DMS153 (cell line): ENCODE measurements around the gene MYO1F.
"Not testable (repeated sequence)": the region's sequence is repeated elsewhere in the genome, so short reads cannot be mapped to it uniquely, and the experiment has no call there.

Source experiments
- DNase-seq: peaks from one replicate; lab custom pipeline; 2025; lab: John Stamatoyannopoulos, UW

The MYO1F gene

DNA sequence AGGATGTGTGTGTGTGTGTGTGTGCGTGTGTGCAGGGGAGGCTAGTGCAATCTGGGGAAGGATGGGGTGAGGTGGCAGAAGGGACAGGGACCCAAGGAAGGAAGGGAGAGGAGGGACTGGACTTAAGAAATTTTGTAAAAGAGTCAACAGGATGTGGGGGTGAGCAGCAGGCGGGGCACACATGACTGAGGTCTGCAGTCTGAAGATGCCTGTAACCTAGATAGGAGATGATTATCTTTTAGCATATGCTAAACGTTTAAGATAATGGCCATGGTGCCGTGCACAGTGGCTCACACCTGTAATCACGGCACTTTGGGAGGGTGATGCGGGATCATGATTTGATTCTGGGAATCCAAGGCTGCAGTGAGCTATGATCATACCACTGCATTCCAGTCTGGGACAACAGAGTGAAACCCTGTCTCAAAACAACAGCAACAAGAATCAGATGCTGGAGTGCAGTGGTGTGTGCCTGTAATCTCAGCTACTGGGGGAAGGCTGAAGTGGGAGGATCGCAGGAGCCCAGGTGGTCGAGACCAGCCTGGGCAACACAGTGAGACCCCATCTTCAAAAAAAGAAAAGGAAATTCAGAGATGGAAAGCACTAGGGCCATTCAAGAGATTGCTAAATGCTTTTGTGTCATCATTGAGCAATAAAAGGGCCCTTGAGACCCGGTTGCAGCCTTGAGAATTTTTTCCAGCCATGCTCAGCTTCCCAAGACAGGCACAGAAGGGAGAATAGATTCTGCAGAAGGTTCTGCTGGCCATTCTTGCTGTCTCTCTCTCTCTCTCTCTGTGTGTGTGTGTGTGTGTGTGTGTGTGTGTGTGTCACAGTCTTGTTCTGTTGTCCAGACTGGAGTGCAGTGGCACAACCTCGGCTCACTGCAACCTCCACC is 59.4 kb downstream of the MYO1F start:
- no peak for DNase-seq

DNA sequence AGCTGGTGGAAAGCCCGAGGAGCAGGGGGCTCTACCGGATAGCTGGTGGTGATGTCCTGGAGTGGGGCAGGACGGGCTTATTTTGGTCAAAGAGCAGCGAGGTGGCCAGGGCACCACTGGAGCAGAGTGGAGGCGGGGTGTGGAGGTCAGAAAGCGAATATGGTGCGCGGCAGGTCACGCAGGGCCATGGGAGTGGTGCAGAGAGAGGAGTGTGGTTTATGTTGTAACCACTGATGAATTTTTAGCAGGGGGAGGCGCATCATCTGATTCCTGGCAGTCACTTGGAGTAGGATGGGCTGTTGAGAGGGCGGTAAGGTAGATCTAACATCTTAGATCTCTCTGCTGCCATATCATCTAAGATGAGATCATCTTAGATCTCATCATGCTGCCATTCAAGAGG is 61.9 kb downstream of the MYO1F start:
- DNase-seq: no peak

GRCh38 chr19:8514505-8515009 is 62.7 kb downstream of the MYO1F start:
- not testable (repeated sequence) for DNase-seq

DNA sequence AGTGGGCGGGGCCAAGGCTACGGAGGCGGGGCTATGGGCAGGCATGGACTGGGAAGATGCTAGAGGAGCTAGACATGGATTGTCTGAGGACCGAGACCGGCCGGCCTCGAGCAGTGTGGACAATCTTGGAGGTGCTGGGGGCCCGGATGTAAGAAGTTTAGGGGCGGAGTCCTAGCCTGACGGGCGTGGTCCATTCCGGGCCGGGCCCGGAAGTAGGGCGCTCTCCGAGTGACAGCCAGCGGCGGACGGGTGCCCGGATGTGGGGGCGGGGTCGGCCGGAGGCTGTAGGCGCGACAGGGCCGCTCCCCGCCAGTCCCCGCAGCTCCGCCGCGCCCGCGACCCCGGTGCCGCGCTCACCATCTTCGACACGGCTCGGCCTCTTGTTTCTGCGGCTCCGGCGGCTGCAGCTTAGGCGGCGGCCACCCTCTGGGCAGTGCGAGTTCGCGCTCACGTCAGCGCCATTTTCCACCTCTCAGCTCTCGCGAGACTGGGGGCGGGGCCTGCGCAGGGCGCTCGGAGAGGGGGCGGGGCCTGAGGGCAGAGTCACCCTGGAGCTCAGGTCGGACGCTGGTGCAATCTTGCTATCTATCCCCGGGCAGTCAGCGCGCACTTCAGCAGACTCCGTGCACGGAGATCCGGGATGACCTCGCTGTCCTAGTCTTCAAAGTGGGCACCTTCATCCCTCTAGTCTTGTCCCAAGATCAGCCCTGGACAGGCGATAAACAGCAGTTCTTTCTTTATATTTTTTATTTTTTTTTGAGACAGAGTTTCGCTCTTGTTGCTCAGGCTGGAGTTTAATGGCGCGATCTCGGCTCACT is 63.3 kb downstream of the MYO1F start, which contains the start of gene ZNF414:
TSS of gene ZNF414 (minus strand) at position 481 of the 818 bp plus-strand sequence. CDS start at position 360, 121 bp downstream.
- DNase-seq: peak; percentile 81

DNA sequence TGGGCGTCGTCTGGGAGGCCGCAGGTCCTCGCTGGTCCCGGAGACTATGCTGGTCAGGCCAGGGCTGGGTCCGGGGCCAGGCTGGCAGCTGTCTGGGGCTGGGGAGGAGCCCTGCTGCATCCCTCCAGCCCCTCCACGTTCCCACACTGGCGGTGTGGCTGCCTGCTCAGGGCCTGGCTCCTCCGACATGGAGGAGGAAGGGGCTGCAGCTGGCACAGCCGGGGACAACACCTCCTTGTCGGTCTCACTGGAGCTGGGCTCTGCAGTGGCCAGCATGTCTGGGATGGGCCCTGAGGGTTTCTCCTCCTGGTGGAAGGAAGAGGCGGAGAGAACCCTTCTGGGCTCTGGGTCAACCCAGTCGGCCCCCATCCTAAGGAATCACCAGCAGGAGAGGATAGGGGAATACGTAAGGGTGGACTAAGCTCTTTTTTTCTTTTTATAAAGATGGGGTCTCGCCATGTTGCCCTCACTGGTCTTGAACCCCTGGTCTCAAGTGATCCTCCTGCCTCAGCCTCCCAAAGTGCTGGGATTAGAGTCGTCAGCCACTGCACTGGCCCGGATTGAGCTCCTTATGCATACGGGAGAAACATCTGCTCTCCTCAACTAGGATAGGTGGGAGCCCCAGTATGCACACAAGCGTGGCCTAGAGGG is 64.1 kb downstream of the MYO1F start:
- no peak for DNase-seq

DNA sequence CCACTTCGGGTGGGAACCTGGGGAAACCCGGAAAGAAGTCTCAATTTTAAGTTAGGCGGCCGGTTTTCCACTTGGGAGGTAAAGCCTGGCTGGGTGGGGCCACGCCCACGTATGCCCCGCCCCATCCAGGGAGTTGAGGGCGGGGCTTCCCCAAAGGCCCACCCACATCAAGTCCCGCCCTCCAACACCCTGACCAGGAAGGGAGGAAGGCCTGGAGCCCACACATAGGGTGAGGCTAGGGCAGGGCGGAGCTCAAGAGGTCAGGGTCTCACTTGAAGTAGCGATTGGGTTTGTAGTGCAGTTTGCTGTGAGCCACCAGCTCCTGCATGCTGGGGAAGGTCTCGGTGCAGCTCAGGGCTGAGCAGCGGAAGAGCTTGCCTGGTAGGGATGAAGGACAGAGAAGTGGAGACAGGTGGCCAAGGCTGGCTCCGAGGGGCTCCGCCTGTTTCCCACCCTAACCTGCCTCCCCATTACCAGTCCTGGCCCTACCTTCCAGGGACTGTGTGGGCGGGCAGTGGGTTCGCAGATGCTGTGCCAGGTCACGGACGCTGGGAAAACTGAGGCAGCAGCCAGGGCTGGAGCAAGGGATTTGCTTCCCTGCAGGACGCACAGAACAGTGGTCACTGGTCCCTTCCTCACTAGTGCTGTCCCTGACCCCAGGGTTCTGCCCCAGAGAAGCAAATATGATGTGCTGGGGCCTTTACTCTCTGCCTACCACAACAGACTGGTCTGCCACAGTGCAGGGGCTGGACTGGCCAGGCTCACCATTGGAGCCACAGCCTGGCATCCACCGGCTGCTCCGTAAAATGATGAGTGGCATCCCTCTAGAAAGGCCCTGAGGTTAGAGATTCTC is 64.9 kb downstream of the MYO1F start:
- DNase-seq: no peak

DNA sequence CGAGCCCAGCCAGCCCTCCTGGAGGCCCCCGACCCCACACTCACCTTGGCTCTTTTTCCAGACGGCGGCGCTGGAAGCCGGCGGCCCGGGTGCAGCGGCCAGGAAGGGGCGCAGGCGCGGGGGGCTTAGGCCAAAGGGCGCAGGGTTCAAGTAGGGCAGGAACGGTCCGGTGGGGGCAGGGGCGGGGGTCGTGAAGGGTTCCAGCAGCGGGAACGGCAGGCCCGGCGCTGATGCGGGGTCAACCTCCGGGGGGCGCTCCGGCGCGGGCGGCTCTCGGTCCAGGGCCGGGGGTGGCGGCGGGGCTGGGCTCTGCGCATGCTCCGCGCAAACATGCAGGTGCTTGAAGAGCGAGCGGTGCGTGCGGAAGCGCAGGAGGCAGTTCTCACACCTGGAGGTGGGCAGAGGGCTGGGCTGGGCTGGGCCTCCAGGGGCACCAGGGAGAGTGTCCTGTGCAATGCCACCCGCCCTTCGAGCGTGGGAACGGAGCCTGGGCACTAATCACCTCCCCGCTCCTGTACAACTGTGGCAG is 65.6 kb downstream of the MYO1F start:
- DNase-seq: no peak

DNA sequence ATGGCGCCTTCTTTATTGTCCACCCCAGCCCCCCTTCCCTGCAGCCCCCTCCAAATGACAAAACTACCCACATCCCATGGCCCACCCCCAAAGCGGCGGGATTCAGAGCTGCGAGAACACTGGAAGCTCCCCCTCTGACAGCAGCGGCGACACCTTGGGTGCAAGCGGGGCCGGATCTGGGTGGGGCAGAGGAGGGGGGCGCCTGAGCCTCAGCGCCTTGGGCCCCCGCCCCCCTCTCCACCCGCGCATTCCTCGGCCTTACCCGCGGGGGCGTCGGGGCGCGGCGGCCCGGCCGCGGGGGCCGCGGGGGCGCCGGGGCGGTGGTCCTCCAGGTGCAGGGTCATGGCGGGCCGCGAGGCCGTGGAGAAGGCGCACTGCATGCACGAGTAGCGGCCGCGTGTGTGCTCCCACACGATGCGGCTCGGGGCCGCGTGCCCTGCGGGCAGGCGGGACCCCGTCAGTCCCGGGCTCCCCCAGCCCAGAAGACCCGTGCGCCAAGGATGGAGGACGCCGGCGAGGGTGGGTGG is 66.6 kb downstream of the MYO1F start:
- DNase-seq: no peak

DNA sequence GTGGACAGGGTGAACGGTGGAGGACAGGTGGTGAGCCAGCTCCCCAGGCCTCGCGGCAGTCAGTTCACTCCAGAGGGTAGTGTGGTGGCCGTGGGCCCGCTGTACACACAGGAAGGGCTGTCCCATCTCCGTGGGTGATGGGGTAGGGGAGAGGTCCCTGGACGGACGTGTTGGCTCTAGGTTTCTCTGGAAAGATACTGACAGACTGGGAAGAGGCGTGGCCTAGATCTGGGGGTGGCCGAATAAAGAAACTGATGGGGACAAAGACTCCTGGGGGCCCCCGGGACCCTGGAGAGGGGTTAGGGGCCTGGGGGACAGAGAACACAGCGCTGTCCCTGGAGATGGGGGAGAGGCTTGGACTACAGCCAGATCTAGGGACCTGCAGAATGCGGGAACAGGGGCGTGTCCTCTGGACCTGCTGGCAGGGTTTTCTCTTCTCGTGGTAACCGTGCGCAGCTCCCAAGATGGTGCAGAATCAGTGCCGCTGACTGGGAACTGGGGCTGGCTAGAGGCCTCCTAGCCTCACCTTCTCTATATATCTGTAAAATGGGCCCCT is 70.8 kb downstream of the MYO1F start:
- DNase-seq: peak; percentile 48

DNA sequence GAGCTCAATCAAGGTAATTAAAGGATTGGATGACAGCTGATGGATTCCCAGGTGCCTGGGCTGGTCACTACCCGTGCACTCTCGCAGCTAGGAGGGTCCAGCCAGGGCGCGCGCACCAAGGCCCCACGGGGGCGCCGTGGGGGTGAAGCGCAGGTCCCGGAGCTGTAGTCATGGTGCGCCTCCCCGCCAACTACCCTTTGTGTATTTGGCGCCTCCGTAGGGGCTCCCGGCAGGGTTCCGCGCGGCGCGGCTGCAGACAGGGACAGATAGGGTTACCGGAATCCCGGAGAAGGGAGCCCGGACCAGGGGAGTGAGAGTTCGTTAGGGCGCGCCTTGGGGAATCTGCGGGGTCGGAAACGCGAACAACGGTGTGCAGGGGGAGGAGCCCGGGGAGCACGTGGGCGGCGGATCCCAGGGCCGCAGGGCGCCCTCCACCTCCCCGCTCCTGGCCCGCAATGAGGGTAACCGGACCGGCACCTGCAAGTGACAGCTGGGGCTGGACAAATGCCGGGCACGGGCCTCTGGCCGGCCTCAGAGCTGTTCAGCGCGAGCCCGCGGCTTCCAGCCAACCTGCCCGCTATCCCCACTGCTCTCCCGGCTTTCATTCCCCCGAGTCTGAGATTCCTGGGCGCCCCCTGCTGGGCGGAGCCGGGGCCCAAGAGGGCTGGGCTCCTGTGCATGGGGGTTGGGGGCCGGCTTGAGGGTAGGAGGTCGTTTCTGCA is 71.4 kb downstream of the MYO1F start:
- no peak for DNase-seq

DNA sequence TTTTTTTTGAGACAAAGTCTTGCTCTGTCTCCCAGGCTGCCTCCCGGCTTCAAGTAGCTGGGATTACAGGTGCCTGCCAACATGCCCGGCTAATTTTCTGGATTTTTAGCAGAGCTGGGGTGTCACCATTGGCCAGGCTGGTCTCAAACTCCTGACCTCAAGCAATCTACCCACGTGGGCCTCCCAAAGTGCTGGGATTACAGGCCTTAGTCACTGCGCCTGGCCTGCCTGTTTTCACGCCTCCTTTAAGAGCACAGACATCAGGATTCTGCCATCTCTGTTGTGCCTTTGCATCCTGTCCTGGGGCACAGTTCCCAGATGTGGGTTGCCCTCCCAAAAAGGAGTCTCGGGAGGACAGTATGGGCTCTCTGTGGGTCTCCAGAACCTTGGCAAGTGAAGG is 72.3 kb downstream of the MYO1F start:
- DNase-seq: no peak

DNA sequence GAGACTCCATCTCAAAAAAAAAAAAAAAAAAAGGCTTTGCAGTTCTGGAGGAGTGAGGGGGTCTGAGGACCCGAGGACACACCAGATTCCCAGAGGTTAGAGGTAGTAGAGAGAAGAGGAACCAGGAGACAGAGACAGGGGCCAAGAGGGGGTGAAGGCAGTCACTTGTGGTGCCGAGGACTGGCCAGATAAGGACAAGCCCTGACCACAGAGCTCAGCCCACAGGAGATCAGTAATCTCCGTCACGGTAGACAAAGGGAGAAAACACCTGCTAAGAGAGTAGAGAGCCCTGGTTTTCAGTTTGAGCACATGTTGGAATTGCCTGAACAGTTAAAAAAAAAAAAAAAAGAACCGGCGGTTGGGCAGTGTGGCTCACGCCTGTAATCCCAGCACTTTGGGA is 73.1 kb downstream of the MYO1F start:
- DNase-seq: no peak

DNA sequence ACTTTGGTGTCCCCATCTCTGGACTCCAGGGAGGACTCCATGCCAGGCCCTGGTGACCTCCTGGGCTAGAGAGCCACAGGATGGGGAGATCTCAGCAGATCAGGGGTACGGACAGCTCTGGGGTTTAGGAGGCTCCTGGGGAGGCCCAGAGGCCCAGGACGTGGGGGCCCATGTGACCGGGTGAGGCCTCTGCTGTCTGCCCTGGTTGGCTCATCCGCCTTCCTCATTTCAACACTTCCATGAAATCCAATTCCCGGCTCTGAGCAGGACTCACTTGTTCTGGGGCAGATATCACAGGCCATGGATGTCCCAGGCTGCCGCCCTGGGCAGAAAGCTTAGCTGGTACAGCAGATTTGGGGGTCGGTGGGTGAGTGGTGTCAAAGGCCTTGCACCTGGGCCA is 73.7 kb downstream of the MYO1F start:
- no peak for DNase-seq

DNA sequence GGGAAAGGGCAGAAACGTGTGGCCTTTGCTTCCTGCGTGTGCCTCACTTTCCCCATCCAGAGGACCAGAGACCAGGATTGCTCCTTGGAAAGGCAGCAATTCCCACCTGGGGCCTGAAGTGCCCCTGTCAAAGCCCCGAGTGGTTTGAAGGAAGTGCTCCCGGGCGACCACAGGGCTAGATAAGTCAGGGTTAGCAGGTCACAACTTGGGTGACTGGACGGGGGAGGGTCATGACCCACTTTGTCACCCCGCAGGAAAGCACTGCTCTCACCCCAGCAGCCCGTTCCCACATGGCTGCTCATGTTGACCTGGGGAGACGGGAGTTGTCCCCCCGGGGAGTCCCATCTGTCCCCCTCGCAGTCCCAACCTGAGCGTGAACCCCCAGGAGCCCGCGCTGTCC is 75.3 kb downstream of the MYO1F start:
- DNase-seq: no peak

DNA sequence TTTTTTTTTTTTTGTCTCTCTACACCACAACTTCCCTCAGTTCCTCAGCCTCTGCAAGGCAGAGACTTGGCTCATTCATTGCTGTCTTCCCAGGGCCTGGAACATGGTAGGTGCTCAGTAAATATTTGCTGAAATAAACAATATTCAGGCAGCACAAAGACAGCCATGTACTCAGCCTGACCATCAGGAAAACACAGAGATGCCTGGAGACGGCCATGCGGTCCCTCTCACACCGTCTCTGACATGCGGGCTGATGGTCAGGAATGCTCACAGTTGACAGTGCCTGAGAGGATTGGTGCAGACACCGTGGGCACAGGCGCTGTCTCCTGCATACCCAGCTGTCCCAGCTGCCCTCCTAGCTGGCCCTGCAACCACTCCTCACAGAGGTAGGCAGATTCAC is 75.7 kb downstream of the MYO1F start:
- no peak for DNase-seq

DNA sequence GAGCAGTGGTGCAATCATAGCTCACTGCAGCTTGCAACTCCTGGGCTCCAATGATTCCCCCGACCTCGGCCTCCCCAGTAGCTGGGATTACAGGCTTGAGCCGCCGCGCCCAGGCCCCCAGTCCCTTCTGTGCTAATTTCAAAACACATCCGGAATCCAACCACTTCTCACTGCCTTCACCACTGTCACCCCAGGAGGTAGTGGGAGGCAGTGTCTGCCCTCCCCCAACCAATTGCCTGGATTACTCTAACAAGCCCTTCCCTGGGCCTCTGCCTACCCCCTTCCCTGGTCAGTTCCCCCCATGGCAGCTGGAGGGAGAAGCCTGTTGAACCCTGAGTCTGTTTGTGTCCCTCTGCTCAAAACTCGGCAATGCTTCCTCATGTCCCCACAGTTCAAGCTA is 77.1 kb downstream of the MYO1F start:
- DNase-seq: no peak

DNA sequence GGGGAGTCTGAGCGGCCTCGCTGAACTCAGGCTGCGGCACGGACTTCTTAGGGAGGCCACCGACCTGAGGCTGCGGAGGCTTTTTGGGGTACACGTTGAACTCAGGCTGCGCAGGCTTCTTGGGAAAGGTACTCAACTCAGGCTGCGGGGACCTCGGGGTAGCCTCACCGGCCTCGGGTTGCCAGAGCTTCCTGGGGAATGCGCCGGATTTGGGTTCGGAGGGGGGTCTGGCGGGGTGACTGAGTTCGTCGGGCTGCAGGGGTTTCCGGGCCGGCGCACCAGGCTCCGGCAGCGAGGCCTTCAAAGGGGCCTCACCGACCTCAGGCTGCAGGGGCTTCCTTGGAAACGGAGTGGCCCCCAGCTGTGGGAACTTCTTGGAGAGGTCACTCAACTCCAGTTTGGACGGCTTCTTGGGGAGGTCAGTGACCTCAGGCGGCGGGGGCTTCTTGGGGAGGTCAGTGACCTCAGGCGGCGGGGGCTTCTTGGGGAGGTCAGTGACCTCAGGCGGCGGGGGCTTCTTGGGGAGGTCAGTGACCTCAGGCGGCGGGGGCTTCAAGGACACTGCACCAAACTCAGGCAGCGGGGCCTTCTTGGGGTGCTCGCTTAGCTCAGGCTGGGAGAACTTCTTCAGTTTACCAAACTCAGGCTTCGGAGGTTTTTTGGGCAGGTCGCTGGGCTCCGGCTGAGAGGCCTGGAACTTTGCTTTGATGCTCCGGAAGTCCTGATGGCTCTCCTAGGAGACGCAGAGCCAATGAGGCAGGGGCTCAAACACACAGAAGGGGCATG is 78.0 kb downstream of the MYO1F start:
- no peak for DNase-seq

- no peak for DNase-seq
Measured at GRCh38 chr19:8498295-8498694, 78.9 kb downstream of the MYO1F start.

- DNase-seq: no peak
Measured at GRCh38 chr19:8494158-8494557, 83.1 kb downstream of the MYO1F start.
